ENCODE results near the gene GTF2B. TPM values are rescaled to one million over a fixed set of nuclear protein-coding genes. Genes with fewer than 3 reads are reported as not detected.
"Not testable (repeated sequence)": the region's sequence is repeated elsewhere in the genome, so short reads cannot be mapped to it uniquely, and the experiment has no call there.

Gene GTF2B
- total RNA-seq, 1 experiment from 2014 or later = 31.8 TPM

GRCh38 chr1:88935522-88936222 lies 44.3 kb upstream of the GTF2B start:
- no TSS peak for BruUV-seq (replicated peaks)
- POLR2A ChIA-PET = no interaction called here
- H3K4me1 ChIP-seq (ENCODE audit: control insufficient read depth in 1 of 2, insufficient read depth in 2 of 2, low read length in 2 of 2) = no peaks in the 10 kb centered on the region
- RAD21 ChIA-PET (ENCODE audit: low non-redundant PET in 1 of 2, low total read pairs in 2 of 2, uncharacterized antibody in 2 of 2, unreplicated experiment in 2 of 2) = no interaction called here
- intact Hi-C loops (cut with micrococcal nuclease) = loop anchor here (1.0 to 2.0 kb wide), 2 partner anchors 199 to 519 kb away; no protein-coding TSS in a partner anchor
- no peaks in the 10 kb centered on the region for H4K20me1 ChIP-seq (ENCODE audit: insufficient read depth)
- H2AFZ ChIP-seq (ENCODE audit: low read depth, low read length, poor library complexity, severe bottlenecking) = no peak overlapping the region
- no peaks in the 10 kb centered on the region for H3K79me2 ChIP-seq (ENCODE audit: insufficient read depth, low read length)
- peaks cover 22 to 23% of the 10 kb centered on the region in 2 experiments; a peak in 3 of 4 replicates for H3K36me3 ChIP-seq (ENCODE audit: control insufficient read depth in 1 of 2, insufficient read depth in 2 of 2, low read length in 2 of 2)
- H3K4me3 ChIP-seq (replicated peaks in 1 of 2; ENCODE audit: low read depth in 1 of 2, low read length in 2 of 2) = no peak overlapping the region
- DNase-seq (ENCODE audit: low read depth, low spot score) (peak; percentile 16), ATAC-seq (peak; percentile 59)
- H3K27ac ChIP-seq (ENCODE audit: low read depth, low read length) = no peak overlapping the region
- CTCF ChIA-PET = no interaction called here
- no peaks in the 10 kb centered on the region for H3K27me3 ChIP-seq (ENCODE audit: insufficient read depth, low read length)
- H3K9me3 ChIP-seq (ENCODE audit: control insufficient read depth in 1 of 2, insufficient read depth in 1 of 2, low read depth in 1 of 2, low read length in 2 of 2) = no peaks in the 10 kb centered on the region
- TF ChIP-seq FOSL1 (IDR thresholded peaks at IDR 0.05; ENCODE audit: low read depth) (no peak), SRF (IDR thresholded peaks at IDR 0.05; ENCODE audit: low read depth) (peak; percentile 59), CTCF (IDR thresholded peaks at IDR 0.05 in 2 of 3, conservative IDR thresholded peaks at IDR 0.05 in 1 of 3; ENCODE audit: borderline replicate concordance in 1 of 3, insufficient read depth in 1 of 3, low read depth in 2 of 3, low read length in 2 of 3) (peak in 2 of 3 experiments; percentile 41 to 74; a peak in 3 of 6 replicates), POLR2A (IDR thresholded peaks at IDR 0.05; ENCODE audit: borderline replicate concordance, extremely low read depth, insufficient read depth, insufficient read length) (no peak), ZFX (IDR thresholded peaks at IDR 0.05) (no peak), EGR1 (IDR thresholded peaks at IDR 0.05; ENCODE audit: low read depth) (no peak), ZNF274 (IDR thresholded peaks at IDR 0.05; ENCODE audit: low read depth, low read length) (no peak), RAD21 (IDR thresholded peaks at IDR 0.05; ENCODE audit: low read depth) (peak; percentile 53), CBX3 (IDR thresholded peaks at IDR 0.05; ENCODE audit: low read depth) (no peak), TCF7L2 (IDR thresholded peaks at IDR 0.05; ENCODE audit: borderline replicate concordance, extremely low read depth, insufficient read depth, insufficient read length) (no peak)
- no peaks in the 10 kb centered on the region for H3K9me2 ChIP-seq (ENCODE audit: insufficient read depth)
- no peak overlapping the region for H3K9ac ChIP-seq (ENCODE audit: low read length)
- no peak overlapping the region for H3K4me2 ChIP-seq (ENCODE audit: low read length)

DNA sequence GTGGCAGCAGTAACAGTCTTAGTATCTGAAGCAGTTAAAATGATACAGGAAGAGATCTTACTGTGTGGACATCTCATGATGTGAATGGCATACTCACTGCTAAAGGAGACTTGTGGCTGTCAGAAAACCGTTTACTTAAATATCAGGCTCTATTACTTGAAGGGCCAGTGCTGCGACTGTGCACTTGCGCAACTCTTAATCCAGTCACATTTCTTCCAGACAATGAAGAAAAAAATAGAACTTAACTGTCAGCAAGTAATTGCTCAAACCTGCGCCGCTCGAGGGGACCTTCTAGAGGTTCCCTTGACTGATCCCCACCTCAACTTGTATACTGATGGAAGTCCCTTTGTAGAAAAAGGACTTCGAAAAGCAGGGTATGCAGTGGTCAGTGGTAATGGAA lies 38.8 kb upstream of the GTF2B start:
- H3K9ac ChIP-seq (ENCODE audit: low read length); H3K9me3 ChIP-seq (ENCODE audit: control insufficient read depth in 1 of 2, insufficient read depth in 1 of 2, low read depth in 1 of 2, low read length in 2 of 2); intact Hi-C loops (cut with micrococcal nuclease); H4K20me1 ChIP-seq (ENCODE audit: insufficient read depth); RAD21 ChIA-PET (ENCODE audit: low non-redundant PET in 1 of 2, low total read pairs in 2 of 2, uncharacterized antibody in 2 of 2, unreplicated experiment in 2 of 2); H3K4me2 ChIP-seq (ENCODE audit: low read length); DNase-seq (ENCODE audit: low read depth, low spot score); H3K27ac ChIP-seq (ENCODE audit: low read depth, low read length); H3K4me3 ChIP-seq (replicated peaks in 1 of 2; ENCODE audit: low read depth in 1 of 2, low read length in 2 of 2); CTCF ChIA-PET; ATAC-seq; H3K79me2 ChIP-seq (ENCODE audit: insufficient read depth, low read length); H2AFZ ChIP-seq (ENCODE audit: low read depth, low read length, poor library complexity, severe bottlenecking); H3K27me3 ChIP-seq (ENCODE audit: insufficient read depth, low read length); BruUV-seq (replicated peaks); H3K4me1 ChIP-seq (ENCODE audit: control insufficient read depth in 1 of 2, insufficient read depth in 2 of 2, low read length in 2 of 2); H3K9me2 ChIP-seq (ENCODE audit: insufficient read depth): not testable (repeated sequence)
- POLR2A ChIA-PET = interaction anchor here (0.6 kb wide), 1 partner anchor 146 kb away, joined by 4 read pairs; no protein-coding TSS in a partner anchor
- H3K36me3 ChIP-seq (ENCODE audit: control insufficient read depth in 1 of 2, insufficient read depth in 2 of 2, low read length in 2 of 2) = peaks cover 7 to 12% of the 10 kb centered on the region in 2 experiments; a peak in 2 of 4 replicates
